NCI-H2029 (cell line): Measurements from ENCODE around the gene NEUROG3.

ENCODE experiments used
- DNase-seq: peaks from one replicate; lab custom pipeline; 2025; lab: John Stamatoyannopoulos, UW

NEUROG3 gene, protein sequence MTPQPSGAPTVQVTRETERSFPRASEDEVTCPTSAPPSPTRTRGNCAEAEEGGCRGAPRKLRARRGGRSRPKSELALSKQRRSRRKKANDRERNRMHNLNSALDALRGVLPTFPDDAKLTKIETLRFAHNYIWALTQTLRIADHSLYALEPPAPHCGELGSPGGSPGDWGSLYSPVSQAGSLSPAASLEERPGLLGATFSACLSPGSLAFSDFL

DNA sequence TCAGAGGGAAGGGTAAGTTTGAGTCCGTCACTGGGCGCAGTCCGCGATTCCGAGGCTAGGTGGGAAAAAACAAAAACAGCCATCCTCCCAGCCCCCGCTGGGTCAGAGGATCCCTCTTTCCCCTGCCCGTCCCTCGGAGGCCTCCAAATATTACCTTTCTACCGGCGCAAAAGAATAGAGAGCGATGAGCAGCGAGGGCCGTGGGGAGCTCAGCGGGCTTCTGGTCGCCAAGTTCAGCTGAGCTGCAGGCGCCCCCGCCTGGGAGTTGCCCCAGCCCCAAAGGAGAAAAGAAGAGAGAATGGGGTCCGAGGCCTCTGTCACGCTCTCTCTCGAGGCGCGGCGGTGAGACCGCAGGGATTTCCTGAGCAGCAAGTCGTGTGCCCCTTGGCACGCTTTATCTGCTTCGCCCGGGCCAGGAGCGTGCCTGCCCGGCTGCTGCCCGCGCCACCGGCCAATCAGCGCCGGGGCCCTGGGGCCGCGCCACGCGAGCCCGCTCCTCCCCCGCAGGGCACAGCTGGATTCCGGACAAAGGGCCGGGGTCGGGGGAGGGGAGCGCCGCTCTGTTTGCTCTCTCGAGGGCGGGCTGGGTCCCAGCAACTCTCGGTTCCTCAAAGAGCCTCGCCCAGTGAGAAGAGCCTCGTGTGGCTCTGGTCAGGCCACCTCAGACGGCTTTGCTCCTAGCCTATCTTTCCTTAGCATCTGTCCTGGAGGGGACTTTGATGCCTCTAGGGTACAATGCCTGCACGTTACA, at the start of gene NEUROG3:
NEUROG3 (minus strand) TSS at position 367 of the 751 bp plus-strand sequence. CDS start 379 bp downstream, outside the sequence.
- DNase-seq: no peak

DNA sequence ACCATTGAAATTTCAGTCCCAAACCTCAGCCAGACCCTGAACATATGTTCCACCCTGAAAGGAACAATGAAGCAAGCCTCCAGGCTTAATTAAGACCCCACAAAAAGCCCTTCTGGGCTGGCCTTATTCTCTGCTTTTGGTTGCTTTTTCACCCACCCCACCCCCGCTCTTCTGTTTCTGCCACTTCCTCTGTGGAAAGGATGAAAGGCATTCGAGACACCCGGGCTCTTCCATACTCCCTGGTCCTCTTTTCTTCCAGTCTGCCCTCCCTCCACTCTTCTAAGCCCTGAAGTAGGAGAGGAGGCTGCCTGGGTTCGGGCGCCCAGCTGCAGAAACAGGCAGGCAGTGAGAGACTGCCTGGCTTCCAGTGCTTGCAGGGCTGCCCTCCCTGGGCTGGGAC, 47.4 kb upstream of the NEUROG3 start:
- no peak for DNase-seq

DNA sequence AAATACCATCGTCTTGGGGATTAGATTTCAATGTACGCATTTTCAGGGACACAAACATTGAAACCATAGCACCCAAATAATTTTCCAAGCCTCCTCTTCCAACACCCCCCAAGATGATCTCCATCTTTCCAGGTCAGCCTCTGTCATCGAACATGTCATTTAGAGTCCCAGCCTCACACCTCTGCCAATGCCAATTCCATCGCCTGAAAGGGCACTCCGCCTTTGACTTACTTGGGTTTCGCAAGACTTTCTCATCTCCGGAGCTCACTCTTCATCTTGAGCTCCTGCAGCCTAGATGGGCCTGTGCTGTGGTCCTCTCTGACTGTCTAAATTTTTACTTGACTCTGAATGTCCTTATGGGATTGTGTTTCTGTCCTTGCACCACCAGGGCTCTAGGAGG, 46.4 kb upstream of the NEUROG3 start:
- no peak for DNase-seq

DNA sequence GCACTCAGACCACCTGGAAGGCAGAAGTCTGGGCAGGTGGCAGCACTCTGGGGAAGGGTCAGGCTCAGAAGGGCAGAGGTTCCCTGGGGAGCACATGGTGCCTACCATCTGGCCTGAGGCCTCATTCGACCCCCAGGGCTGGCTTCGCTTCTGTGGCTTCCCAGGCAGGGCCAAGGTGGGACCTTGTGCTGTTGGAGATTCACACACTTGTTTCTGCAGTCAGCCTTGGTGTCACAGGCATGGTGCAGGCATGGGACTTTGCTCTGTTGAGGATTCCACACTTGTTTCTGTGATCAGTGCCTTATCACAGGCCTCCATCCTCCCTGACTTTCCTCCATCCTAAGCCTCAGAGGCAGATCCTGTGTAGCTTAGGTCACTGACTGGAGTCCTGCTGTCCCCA, 45.5 kb upstream of the NEUROG3 start:
- no peak for DNase-seq

DNA sequence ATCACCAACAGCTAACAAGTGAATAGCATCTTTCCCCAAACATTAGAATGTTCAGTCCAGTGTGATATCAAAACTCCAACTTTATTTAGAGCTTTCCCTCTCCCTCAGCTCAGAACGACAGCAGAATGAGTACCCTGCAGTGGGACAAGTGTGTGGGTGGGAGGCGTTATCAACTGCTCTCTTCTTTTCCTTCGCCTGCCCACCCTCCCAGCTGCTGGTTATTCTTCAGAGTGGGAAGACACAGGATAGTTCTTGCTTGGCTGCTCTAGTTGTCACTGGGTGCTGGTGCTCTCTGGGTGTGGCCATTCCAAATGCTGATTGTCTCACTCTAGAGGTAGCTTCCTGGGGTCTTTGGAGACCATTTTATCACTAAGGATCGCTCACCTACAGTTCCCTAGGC, 43.1 kb upstream of the NEUROG3 start:
- no peak for DNase-seq

DNA sequence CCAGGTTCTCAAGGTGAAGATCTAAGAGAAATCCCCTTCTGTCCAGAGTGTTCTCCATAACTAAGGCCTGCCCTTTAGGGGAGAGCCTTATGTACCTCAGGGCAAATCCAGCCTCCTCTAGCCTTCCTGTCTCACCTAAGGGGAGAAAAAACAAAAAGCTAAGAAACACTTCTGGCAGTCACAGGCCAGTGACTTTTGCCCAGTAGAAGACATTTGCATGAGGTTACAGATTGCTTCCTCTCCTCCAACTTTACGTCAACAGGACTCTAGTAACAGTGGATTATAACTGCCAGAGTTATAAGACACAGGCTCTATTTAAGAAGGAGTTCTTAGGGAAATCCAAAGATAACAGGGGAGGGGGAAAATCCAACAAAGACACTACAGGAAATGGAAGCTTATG, 40.9 kb upstream of the NEUROG3 start:
- no peak for DNase-seq

DNA sequence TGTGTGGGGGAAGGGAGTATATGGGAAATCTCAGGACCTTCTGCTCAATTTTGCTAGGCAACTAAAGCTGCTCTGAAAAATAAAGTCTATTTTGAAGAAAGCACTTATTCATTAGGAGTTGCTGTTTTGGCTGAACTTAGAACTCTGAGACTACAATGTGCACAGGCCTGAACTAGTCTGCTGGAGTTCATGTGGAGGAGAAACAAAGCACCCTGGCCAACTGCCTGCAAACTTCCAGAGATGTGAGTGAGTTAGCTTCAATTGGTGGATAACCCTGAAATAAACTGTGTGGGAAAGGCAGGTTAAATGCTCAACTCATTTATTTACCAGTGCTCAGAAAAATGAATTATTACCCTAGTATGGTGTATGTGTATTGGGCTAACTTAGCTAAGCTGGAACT, 39.5 kb upstream of the NEUROG3 start:
- no peak for DNase-seq

DNA sequence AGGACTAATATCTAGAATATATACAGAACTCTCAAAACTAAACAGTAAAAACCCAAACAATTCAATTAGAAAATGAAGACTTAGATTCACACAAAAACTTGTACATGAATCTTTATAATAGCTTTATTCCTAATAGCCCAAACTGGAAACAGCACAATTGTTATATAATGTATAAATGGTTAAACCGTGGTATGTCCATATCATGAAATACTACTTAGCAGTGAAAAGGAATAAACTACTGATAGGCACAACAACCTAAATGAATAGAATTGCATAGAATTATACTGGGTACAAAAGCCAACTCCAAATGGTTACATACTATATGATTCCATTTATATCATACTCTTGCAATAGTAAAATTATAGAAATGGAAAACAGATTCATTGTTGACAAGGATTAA, 35.9 kb upstream of the NEUROG3 start:
- no peak for DNase-seq

DNA sequence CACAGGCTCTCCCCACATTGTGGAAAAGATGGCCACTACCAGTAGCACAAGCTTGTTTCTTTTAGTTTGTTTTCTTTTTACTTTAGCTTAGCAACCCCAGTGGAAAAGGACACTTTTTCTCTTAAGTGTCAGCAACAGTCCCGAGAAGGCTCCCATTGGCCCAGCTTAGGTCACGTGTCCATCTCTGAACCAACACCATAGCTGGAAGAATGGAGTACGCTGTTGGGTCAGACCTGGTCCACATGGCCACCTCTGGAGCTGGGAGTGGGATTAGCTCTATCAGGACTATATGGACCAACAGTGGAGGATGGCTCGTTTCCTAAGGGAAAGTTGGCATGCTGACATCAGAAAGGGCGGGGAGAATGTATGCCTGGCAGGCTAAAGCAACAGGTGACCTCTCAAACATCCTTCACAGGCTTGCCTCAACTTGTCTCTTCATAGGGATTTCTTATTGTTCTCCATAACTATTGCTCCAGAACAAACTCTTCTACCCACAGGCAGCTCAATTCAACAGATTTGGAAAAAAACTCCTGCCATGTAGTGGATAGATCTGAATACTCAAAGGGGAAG, 27.6 kb upstream of the NEUROG3 start:
- no peak for DNase-seq

DNA sequence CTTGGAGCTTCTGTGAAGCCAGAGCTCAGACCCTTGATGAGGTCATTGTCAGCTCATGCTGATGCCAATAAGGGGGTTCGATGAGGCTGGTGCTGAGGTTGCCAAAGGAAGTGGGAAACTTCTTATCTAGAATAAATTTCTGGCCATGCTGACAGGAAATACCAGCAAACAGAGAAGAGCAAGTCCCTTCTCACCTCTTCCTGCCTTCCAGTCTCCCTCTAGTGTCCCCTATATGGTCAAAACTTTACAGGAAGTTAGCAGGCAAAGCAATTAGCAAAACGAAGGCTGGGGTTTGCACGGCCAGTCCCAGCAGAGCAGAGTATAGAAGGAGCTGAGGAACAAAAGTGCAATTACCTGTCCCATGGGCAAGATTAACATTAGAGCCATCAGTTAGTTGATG, 15.1 kb upstream of the NEUROG3 start:
- no peak for DNase-seq

DNA sequence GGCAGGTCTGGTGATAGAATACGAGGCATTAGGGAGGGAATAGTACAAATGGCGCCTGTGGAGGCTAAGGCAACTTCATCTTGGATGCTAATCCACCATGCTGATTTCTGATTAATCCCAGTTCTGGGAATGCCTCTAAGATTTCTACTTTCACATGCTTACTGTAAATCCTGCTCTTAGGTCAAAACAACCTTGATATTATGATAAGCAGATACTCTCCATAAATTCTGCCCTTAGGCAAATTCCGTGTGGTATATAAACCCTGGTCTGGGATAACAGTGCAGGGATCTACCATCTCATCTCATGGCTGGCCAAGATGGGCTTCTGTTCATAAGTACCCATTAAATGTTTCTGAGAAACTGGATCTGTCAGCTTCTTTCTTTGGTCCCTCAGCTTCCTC, 11.4 kb upstream of the NEUROG3 start:
- no peak for DNase-seq

DNA sequence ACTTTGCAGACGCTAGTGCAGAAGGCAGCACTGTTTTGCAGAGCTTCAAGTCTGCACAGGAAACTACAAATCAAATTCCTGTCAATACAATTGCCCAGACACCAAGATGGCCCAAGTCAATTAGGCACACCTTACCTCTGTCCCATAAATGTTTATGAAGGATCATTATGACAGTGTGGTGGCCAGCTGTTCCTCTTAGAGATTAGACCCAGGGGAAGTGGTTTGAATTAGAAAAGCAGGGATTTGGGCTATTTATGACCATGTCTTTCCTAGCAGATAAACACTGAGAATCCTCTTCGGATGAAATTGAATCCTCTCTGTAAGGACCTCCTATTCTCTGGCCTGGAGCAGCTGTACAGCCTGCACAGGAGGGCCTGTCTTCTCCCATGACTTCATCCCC, 9.9 kb upstream of the NEUROG3 start:
- no peak for DNase-seq

DNA sequence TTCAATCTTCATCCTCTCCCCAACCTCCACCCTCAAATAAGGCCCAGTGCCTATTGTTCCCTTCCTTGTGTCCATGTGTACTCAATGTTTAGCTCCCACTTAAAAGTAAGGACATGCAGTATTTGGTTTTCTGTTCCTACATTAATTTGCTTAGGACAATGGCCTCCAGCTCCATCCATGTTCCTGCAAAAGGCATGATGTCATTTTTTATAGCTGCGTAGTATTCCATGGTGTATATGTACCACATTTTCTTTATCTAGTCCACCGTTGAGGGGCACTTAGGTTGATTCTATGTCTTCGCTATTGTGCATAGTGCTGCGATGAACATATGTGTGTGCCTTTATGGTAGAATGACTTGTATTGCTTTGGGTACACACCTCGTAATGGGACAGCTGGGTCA, 7.2 kb upstream of the NEUROG3 start:
- no peak for DNase-seq

DNA sequence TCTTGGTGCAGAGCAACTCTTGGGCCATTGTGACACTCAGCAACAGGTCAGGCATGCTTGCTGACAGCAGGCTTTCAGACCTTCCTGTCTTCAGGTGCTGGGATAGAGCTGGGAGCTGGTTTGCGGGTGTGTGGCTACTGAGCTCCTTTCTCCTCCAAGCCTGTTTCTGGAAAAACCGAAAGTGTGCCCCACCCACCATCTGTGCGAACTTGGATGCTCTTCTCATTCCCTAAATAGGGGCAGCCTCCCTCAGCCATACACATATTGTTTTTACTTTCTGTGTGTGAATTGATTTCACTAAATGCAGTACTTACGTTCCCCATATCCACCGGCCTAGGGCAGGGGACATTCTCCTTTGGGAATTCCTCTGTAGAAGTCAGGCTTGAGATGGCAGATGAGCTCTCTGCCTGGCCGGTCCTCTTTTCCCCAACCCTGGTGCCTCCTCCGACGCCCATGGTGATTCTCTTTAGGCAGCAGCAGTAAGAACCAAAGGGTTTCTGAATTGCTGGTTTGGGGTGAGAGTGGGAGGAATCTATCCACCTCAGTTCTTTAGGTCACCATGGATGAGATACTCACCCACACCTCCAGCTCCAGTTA, 6.3 kb upstream of the NEUROG3 start:
- DNase-seq: no peak

DNA sequence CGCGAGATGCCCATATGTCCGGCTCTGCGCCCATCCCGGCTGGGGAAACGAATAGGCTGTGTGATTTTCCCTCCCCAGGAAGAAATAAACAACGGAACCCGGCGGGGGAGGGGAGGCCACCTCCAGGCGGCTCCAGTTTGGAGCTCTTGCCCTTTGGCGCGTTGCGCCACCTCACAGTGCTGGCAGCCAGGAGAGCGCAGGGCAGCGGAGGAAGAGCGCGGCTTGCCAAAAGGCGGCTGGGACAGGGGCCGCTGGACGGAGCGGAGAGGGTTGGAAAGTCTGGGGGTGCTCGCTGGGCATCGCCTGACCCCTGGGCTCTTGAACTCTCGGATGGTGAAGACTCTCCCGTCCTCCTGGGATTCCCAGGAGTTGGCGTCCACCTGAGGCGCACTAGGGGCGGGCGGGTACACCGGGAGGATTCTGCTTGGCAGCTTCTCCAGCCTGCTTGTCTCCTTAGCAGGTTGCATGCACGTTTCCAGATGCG, 5.3 kb upstream of the NEUROG3 start:
- no peak for DNase-seq

DNA sequence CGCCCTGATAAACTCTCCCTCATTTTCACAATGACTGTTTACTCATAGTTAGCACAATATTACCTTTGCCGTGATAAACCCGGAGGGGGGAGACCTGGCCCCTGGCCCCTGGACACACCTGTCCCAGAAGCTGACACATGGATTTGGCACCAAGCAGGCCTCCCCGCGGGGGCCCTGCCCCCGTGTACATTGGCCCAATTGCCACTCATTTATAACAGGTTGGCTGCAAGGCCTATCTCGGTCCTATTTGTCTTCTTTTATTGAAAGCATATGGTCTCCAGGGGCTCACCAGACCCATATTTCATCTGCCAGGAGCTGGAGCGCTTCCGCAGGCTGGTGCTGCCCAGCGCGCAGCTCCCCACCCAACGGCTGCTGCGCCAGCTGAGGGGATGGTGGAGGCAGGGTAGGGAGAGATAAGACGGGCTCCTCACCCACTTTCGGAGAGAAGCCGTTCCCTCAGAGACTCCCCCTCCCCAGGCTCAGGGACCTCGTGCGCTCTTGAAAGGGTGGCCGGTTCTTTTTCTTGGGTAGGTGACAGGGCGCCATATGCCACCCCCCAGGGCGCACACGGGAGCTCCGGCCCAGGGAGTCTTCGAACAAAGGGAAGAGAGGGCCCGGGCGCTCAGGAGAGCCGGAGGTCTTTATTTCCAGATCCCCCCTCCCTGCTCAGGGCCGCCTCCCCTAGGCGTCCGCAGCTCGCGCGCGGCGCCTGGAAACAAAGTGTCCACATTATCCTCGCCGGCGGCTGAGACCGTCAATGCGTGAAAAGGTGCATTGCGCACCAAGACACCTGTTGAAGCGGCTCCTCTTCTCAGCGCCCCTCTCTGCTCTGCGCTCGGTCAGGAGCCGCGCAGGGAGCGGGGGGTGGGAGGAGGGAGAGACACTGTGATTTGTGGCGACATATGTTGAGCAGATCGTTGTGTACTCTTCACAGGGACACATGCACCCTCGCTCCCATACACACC, 4.3 kb upstream of the NEUROG3 start:
- DNase-seq: no peak

DNA sequence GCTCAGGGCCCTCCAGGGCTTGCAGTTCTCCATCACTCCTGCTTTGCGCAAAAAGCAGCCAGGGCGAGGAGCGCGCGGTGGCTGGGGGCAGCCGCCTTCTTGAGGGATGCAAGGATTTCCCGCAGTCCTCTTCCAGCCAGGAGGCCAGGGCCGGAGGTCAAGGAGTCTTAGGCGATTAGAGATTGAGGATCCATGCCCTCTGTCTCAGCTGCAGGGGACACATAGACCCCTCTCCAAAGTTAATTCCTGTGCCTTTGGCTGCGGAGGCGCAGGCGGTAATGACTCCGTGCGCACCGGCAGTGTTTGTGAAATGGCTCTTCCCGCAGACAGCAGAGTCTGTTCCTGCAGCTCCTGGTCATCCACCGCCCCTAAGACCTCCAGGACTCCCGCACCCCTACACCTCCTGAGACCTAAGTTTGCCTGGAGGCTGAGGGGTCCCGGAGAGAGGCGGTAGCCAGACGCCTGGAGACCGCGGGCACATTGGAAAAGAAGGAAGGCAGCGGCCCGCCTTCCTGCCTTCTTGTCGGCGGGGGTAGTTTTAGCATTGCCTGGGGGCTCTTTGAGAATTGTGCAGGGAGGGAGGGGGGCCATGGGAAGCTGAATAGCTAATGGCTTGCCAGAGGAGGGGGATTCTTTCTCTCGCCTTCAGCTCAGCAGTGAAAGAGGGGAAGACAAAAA, 3.3 kb upstream of the NEUROG3 start:
- no peak for DNase-seq

DNA sequence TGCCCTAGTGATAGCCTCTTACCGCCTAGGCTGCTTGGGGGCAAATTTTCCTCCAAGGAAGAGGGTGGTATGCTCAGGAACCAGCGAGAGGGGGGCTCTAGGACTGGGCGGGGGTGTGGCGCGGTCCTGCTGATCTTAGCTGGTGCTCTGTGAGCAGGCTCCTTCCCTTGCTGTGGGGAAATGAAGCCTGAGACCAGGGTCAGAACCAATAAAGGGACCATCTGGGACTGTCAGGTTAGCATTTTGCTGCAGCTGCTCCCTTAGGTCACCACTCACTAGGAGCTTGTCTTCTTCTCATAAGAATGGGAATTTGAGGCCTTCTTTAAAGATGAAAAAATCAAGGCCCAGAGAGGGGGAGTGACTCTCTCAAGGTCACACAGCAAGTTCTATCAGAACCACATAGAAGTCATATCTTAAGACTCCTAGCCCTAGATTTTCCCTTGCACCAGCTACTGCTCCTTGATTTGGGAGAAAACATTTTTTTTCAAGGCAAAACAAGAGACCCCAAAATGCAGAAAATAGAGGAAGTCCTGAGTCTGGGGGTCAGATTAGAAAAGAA, 2.0 kb upstream of the NEUROG3 start:
- DNase-seq: no peak

DNA sequence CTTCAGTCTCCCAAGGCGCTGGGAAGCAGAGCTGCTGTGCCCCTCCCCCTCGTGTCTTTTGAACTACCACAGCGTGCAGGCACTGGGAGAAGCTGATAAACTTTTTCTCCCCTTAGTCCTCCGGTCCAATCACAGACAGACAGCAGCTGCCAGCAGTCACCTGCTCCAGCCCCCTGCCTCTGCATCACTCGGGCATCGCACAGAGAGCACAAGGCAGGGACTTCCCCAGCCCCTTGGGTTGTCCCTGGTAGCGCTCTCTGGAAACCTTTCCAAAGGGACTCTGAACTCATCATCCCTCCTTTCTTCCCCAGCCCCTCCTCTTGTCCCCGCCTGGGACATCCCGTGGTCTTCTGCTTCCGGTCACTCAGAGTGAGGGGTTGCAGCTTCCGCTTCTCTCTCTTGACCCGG, 1.4 kb upstream of the NEUROG3 start:
- DNase-seq: no peak

DNA sequence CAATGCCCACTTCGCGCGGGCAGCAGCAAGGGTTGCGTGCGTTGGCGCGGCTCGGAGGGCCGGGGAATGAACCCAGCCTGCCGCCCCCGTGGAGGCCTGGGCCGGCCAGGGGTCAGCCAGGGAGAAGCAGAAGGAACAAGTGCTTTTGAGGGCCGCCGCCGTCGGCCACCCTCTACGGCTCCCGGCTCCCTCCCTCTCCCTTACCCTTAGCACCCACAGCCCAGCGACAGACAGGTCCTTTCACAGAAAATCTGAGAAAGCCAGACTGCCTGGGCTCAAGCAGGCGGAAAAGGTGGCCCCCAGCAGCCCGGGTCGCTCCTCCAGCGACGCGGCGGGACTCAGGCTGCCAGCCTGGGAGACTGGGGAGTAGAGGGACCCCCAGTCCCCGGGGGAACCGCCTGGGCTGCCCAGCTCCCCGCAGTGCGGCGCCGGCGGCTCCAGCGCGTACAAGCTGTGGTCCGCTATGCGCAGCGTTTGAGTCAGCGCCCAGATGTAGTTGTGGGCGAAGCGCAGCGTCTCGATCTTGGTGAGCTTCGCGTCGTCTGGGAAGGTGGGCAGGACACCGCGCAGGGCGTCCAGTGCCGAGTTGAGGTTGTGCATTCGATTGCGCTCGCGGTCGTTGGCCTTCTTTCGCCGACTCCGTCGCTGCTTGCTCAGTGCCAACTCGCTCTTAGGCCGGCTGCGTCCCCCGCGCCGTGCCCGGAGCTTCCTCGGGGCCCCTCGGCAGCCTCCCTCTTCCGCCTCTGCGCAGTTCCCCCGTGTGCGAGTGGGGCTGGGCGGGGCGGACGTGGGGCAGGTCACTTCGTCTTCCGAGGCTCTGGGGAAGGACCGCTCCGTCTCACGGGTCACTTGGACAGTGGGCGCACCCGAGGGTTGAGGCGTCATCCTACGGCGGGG, 815 bp downstream of the NEUROG3 start:
- DNase-seq: no peak
